SW480 (cell line): ENCODE measurements around the gene OAS1.

Source experiments
- DNase-seq: peaks from one replicate; pipeline ENCODE4 v3.0.0-alpha.2; 2016; ENCODE audit warnings: low spot score

The OAS1 gene

DNA sequence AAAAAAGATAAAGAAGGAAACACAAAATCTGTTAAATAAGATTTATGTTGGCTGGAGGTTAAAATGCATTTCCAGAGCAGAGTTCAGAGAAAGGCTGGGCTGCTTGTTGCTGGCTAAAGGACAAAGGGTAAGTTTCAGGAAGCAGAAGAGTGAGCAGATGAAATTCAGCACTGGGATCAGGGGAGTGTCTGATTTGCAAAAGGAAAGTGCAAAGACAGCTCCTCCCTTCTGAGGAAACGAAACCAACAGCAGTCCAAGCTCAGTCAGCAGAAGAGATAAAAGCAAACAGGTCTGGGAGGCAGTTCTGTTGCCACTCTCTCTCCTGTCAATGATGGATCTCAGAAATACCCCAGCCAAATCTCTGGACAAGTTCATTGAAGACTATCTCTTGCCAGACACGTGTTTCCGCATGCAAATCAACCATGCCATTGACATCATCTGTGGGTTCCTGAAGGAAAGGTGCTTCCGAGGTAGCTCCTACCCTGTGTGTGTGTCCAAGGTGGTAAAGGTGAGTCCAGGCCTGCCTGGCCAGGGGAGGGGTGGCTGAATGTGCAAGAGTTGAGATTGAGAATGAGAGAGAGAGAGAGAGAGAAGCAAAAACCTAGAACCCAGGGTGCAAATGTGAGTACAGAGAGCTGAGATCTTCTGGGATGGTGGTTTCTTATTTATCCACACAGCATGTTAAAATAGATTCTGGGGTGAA is at the start of gene OAS1:
TSS of gene OAS1 (plus strand) at position 251 of the 703 bp plus-strand sequence. CDS start at position 329, 78 bp downstream.
- peak; percentile 72 for DNase-seq

DNA sequence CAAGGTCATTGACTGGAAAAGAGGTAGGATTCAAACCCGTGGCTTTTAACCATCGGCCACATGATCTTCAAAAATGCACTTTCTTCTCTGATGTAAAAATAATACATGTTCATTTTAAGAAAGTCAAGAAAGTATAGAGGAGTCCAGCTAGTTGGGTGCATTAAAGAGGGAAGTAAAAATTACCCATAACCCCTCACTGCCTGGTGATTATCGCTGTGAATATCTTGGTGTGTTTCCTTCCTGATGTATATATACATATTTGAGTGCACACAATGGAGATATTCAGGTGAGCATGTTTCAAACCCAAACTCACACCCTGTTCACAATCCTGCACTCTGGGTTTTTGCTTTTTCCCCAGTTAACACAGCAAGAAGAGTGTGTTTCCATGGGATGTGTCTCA is 47.5 kb upstream of the OAS1 start:
- DNase-seq = no peak

DNA sequence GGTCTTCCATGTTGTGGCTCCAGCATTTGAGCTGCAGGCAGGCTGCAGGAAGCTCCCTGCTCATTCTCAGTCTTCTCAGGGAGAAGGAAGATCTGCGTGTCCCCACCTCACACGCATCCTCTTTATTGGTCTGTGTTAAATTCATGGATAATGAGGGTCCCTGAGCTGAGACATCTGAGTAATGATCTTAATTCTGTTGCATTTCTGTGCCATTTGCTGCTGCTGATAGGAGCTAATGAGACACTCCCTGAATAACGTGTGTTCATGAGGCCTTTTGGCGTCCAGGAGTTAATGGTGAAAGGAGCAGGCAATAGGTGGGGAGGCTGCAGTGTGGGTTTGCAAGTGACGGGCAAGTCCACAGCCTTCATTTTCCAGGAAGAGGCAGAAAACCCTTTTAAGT is 46.6 kb upstream of the OAS1 start:
- DNase-seq = no peak

DNA sequence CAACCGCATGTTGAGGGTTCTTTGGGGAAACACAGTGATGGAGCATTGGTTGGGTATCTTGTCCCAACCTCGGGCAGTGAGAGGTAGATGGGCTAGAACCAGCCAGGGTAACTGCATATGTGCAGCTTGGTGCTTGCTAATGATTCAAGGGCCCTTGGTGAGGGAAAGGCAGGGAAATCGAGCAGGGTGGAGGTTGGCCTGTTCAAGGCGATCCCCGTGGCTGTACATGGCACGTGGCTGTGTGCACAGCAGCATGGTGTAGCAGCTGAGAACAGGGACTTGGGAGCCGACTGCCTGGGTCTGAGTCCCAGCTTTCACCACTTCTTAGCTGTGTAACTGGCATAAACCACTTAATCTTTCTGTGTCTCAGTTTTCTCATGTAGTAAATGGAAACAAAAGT is 45.5 kb upstream of the OAS1 start:
- no peak for DNase-seq

- peak; percentile 16 for DNase-seq
Measured at GRCh38 chr12:112862636-112863290, 44.0 kb upstream of the OAS1 start.

GRCh38 chr12:112868459-112869041 is 38.2 kb upstream of the OAS1 start:
- peak; percentile 12 for DNase-seq

- DNase-seq = no peak
Measured at GRCh38 chr12:112869091-112869490, 37.7 kb upstream of the OAS1 start.

- DNase-seq = no peak
Measured at GRCh38 chr12:112869778-112870177, 37.0 kb upstream of the OAS1 start.

DNA sequence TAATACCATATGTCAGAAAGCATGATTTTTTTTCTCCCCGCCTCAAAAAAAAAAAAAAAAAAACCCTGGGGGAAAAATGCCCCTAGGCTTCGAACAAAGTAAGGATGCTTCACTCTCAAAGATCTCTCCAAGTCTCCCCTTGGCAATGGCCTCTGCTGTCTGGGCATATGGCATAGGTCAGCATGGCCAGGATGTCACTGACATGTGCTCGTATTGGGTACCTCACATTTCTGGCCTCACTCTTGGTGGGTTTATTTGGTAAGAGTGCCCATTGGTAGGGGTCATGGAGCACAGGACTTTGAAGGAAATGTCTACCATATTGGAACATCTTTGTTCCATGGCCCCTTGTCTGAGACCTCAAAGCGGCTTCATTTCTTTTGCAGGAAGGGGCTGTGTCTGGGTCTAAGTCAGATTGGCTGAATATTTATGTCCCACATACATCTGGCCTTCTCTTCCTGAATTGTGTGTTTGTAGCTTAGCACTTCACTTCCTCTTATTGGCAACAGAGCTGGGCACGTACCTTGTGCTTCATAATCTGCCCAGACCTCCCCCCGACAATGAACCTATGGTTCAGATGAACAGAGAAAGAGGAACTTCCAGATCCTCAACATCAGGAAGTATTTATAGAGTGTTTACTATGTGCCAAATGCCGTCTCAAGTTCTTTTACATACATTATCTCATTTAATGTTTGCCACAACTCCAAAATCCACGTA is 36.3 kb upstream of the OAS1 start:
- DNase-seq = no peak

- DNase-seq = no peak
Measured at GRCh38 chr12:112875608-112876007, 31.2 kb upstream of the OAS1 start.

GRCh38 chr12:112876506-112876905 is 30.3 kb upstream of the OAS1 start:
- no peak for DNase-seq

- DNase-seq = no peak
Measured at GRCh38 chr12:112877006-112877405, 29.8 kb upstream of the OAS1 start.

DNA sequence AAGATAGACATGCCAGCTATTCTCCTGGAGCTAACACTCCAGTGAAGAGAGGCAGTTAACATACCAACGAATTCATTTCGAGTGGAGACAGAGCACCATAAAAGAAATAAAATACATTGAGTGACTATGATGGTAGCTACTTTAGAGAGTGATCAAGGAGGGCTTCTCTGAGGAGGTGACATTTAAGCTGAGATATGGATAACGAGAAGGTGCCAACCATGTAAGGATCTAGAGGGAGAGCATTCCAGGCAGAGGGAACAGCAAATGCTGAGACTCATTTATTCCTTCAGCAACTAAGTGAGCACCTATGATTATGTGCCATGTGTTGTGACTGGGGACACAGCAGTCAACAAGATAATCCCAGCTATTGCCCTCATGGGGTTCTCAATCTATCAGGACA is 28.3 kb upstream of the OAS1 start:
- no peak for DNase-seq

DNA sequence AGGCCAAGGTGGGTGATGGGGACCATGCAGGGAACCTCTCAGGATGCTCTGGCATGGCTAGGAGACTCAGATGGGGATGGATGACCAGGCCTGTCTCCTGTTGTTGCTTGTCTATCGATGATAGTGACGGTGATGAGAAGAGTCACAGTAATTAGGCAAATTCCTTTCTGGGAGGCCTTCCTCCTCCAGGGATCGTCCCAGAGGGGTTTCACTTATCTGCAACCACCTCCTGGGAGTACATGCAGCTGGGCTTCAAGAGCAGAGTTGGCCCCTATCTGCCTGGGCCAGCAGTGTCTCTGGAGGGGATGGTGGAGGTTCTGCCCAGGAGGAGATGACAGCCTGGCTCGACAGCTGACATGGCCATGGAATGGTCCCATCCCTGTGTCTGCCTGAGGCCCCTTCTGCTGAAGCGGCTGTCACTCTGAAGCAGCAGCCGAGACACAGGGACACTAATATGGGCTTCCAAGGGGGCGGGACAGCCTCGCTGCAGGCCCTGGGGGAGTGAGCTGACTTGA is 27.5 kb upstream of the OAS1 start:
- DNase-seq = no peak

DNA sequence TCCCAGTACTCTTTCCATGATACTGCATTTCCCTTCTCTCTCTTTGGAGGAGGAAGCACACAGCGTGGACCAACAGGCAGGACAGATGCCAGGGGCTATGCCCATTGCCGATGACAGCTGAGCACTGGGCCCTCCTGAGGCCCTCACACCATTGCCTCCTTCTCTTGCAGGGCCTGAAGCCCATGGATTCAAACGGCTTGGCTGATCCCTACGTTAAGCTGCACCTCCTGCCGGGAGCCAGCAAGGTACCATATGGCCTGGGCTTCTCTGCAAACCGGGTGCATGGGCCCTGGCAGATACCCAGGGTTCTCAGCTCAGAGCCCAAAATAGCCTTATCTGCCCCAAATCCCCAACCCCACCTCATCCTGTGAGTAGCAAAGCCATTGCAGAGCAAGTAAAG is 25.2 kb upstream of the OAS1 start:
- no peak for DNase-seq

DNA sequence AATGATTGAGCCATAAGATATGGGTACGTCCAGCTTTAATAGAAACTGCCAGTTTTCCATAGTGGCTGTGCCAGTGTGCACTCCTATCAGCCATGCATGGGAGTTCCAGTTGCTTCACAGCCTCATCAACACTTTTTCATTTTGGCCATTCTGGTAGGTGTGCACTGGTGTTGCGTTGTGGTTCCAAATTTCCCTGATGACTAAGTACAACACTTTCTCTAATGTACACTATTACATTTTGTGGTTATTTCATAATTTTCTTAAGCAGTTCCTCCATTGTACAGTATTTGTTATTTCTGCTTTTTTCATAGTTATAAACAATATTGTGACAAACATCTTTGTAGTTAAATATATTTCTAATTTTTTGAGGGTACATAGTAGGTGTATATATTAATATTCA is 21.5 kb upstream of the OAS1 start:
- no peak for DNase-seq

DNA sequence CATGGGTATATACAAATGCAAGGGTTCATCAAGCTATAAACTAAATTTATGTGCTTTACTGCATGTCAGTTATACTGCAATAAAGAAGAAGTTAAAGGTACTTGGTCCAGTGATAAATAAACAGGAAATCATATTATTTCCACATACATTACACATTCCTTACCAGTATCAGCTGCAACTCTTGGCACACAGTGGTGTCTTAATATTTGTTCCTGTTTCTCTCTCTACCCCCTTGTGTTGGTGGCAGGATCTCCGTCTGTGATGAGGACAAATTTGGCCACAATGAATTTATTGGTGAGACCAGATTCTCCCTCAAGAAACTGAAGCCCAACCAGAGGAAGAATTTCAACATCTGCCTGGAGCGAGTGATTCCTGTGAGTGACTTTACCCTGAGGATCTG is 19.2 kb upstream of the OAS1 start:
- DNase-seq = no peak

DNA sequence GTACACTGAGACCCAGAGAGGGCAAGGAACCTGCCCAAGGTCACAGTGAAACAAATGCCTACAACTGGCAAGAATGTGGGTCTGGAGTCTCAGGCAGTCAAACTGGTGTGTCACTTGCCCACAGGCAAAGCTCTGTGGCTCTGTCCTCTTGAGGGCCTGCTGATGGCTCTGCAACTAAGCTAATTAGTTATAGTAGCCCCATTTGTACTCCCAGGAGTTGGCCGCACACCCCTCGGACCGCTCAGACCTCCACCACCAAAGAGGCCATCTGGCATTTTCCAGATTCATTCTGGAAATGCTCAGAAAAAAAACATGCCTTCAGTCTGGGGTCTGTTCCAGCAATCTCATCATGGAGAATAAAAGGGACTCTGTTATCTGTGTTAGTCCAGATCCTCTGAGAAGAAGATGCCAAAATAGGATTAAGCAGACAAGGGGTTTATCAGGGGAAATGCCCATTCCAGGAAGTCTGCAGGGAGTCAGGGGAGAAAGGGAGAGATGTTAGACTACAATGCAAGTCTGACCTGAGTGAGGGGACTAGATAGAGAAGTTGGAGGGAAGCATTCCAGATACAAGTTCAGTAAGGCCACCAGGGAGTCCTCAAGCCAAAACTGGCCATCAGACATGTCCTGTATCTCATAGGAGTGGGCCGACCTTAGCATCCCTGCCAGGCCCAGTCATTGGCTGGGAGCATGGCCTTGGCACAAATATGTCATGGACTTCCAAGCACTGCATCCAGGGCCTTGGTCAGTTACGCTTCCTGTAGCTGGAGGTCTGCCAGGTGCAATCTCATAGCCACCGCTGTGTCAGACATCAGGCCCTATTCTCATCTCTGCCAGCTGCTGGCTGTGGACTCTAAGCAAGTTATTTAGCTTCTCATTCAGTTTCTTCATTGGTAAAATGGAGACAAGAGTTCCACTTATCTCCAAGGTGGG is 15.4 kb upstream of the OAS1 start:
- DNase-seq = no peak

DNA sequence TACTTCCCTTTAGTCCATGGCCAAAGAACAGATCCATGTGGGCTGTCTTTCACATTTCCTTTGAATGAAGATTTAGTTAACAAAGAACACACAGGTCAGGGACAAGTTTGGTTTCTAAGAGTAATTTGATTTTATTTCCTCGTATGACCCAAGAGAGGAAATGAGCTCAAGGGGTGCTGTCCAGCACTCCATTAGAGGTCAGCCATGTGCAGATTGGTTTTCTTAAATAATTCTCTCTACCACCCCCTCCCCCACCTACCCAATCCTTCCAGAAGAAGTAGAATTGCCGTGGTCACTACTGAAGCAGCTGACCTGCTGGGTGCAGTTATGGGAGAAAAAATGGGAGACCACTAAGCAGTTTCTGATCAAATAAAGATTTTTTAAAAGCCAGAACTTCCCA is 13.9 kb upstream of the OAS1 start:
- no peak for DNase-seq

DNA sequence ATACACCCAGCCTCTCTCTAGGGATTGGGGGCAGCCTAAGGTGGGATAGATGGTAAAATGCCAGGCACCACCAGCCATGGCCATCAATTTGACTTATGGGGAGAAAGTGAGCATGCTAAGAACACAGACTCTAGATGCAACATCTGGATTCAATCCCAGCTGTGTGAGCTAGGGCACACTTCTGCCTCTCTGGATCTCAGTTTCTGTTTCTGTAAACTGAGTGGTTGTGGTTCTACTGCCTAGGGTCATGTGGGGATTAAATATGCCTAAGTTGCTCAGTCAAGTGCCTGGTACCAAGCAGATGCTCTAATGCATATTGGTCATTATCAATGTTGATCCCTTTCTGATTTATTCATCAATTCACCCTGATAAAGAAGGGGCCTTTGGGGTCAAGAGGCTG is 12.6 kb upstream of the OAS1 start:
- DNase-seq = no peak

GRCh38 chr12:112898380-112898779 is 8.4 kb upstream of the OAS1 start:
- DNase-seq = no peak
